ENCODE data around the gene KCNJ6.

Gene KCNJ6

DNA sequence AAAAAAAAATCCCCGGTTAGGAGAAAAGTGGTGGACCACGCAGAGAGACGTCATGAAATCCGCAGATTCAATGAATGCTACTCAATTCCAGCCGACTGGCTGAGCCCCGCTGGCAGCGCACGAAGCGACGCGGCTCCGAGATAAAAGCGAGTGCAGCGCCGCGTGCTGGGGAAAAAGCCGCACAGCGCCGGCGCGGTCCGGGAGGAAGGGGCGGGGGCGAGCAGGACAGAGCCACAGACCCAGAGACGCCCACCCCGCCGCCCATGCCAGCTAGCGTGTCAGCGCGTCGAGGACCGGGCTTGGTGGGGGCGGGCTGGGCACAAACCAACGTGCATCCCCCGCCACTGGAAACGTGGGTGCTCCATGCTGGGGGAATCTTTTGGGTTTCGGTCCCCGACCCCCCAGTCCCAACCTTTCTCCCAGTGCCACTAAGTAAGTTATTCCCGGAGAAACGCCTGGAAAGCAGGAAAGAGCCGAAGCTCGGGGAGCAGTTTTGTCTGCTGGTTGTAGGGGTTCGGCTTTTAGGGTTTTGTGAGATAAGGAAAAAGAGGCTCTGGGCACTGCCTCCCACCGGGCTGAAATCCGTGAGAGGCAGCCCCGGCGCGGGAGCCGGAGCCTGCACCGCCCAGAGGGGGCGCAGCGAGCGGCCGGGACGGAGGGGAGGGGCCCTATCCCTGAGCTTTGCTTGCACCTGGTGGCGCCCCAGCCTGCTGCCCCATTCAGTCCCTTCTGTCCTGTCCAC, at the start of gene KCNJ6:
TSS of gene KCNJ6 (minus strand) at position 148 of the 742 bp plus-strand sequence. CDS start 75,775 bp downstream, outside the sequence.
- peak within 1 kb of the TSS; percentile 34 for H3K4me3 ChIP-seq (ENCODE audit: low read depth, low read length)
- peak; percentile 60 for DNase-seq (ENCODE audit: low read depth)

DNA sequence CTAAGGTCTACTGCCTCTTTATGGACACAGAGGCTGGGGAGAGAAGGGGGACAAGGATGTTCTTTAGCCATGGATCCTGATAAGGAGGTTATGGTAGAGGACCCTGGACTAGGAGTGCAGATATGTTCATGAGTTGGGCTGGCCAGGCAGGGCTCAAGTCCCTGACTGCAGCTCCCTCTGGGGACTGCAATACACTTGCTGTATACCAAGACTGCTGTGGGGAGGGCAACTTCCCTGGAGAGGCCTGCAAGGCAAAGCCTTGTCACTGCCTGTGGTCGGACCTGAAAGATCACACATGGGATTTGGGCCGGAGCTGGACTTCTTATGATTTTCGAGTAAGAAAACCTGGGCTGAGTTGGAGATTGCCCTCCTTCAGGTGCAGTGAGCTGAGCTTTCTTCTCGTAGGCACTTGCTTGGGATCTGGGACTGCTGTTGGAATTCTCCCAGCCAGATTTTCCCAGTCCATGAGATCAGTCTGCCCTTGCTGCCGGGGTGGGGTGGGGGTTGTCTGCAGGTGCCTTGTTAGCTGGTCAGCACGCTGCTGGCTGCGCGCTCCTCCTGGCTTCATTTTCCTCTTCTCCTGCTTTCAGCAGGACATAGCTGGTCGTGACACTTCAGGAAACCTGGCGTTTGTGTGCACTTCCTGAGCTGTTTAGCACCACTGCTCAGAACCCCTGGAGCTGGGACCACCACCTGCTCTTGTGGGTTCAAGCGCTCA, 49.0 kb upstream of the KCNJ6 start:
- no peak for TF ChIP-seq CTCF (conservative IDR thresholded peaks at IDR 0.05; ENCODE audit: low read depth, low read length)
- DNase-seq (ENCODE audit: low read depth), result no peak
- H3K4me3 ChIP-seq (ENCODE audit: low read depth, low read length), result no peak overlapping the region

More for the DNA sequence above, at the start of gene KCNJ6:
- TF ChIP-seq CTCF (conservative IDR thresholded peaks at IDR 0.05; ENCODE audit: low read depth, low read length), result peak; percentile 80

- no peak overlapping the region for H3K4me3 ChIP-seq (ENCODE audit: low read depth, low read length)
- no peak for TF ChIP-seq CTCF (conservative IDR thresholded peaks at IDR 0.05; ENCODE audit: low read depth, low read length)
- no peak for DNase-seq (ENCODE audit: low read depth)
These were observed 42.3 kb upstream of the KCNJ6 start for GRCh38 chr21:37958537-37958936.

DNA sequence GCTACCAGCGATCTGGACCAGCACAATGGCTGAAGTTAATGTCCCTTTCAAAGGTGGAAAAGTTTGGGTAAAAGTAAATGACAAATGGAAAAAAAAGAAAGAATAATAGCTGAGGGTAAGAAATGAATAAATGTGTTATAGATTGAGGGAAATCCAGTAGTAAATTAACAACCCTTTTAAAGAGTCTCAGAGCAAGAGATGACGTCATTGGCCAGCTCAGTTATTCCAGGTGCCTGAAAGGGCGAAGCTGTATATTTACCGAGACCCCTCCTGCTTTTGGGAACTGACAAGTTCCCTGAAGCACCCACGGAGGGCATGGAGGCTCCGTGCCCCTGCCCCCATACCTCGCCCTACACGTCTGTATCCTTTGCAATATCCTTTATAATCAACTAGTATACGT, 40.5 kb upstream of the KCNJ6 start:
- DNase-seq (ENCODE audit: low read depth), result no peak
- H3K4me3 ChIP-seq (ENCODE audit: low read depth, low read length), result no peak overlapping the region
- no peak for TF ChIP-seq CTCF (conservative IDR thresholded peaks at IDR 0.05; ENCODE audit: low read depth, low read length)

- H3K4me3 ChIP-seq (ENCODE audit: low read depth, low read length), result no peak overlapping the region
- no peak for DNase-seq (ENCODE audit: low read depth)
- TF ChIP-seq CTCF (conservative IDR thresholded peaks at IDR 0.05; ENCODE audit: low read depth, low read length), result no peak
These were observed 28.8 kb upstream of the KCNJ6 start for GRCh38 chr21:37945036-37945435.

- H3K4me3 ChIP-seq (ENCODE audit: low read depth, low read length), result no peak overlapping the region
- no peak for TF ChIP-seq CTCF (conservative IDR thresholded peaks at IDR 0.05; ENCODE audit: low read depth, low read length)
- DNase-seq (ENCODE audit: low read depth), result no peak
These were observed 28.2 kb upstream of the KCNJ6 start for GRCh38 chr21:37944496-37944895.
